GM21381 (cell line): ENCODE data around the gene KLHL5.
A peak's percentile ranks its signal among the peaks of the same experiment; 100 is the strongest.
"Not testable (repeated sequence)": the region's sequence is repeated elsewhere in the genome, so short reads cannot be mapped to it uniquely, and the experiment has no call there.

Experiments
- ATAC-seq: cut with Tn5 transposase; IDR thresholded peaks from one replicate; pipeline ENCODE4 v1.9.1; 2021; ENCODE audit warnings: mild to moderate bottlenecking, moderate library complexity; ENCODE audit not compliant: unreplicated experiment

The KLHL5 gene, protein sequence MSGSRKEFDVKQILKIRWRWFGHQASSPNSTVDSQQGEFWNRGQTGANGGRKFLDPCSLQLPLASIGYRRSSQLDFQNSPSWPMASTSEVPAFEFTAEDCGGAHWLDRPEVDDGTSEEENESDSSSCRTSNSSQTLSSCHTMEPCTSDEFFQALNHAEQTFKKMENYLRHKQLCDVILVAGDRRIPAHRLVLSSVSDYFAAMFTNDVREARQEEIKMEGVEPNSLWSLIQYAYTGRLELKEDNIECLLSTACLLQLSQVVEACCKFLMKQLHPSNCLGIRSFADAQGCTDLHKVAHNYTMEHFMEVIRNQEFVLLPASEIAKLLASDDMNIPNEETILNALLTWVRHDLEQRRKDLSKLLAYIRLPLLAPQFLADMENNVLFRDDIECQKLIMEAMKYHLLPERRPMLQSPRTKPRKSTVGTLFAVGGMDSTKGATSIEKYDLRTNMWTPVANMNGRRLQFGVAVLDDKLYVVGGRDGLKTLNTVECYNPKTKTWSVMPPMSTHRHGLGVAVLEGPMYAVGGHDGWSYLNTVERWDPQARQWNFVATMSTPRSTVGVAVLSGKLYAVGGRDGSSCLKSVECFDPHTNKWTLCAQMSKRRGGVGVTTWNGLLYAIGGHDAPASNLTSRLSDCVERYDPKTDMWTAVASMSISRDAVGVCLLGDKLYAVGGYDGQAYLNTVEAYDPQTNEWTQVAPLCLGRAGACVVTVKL

DNA sequence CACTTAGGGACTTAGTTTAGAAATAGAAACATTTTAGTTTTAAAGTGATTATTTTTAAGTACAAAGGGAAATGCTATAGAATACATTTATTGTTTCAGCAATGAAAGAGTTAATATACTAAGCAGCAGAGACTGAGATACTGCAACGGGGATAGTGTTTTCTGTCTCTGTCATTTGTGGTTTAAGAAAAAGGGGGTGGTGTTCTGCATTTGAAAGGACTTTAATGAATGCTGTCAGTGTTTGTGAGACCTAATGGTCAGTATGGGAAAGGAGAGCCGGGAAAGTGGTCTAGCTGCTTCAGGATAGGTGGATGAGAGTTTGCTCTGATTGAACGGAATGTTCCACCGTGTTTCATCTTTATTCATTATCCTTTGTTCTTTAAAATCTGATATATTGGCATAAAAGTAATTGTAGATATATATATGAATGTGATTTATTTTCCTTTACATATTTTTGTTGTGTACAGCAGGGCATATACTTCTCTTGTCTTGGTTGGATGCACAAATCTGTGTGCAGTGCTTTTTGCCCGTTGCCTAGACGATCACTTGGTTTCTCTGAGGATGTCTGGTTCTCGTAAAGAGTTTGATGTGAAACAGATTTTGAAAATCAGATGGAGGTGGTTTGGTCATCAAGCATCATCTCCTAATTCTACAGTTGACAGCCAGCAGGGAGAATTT lies at the start of gene KLHL5:
Gene KLHL5 (plus strand): TSS at position 139 of the 676 bp plus-strand sequence. CDS start 421 bp downstream, at position 560.
- ATAC-seq: no peak

DNA sequence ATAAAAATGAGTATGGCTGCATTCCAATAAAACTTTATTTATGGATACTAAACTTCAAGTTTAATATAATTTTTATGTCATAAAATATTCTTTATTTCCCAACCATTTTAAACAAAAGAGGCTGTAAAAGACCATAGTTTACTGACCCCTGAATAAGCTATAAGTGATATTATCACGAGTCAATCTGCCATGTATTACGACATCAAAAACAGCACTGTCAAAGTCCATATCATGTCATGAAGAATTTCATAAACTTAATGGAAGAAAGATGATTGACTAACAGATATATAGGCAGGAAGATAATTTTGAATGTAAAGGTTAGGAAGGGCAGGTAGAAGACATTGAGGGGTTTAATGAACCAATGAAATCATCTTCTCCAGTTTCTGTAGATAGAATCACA lies 48.0 kb upstream of the KLHL5 start:
- no peak for ATAC-seq

DNA sequence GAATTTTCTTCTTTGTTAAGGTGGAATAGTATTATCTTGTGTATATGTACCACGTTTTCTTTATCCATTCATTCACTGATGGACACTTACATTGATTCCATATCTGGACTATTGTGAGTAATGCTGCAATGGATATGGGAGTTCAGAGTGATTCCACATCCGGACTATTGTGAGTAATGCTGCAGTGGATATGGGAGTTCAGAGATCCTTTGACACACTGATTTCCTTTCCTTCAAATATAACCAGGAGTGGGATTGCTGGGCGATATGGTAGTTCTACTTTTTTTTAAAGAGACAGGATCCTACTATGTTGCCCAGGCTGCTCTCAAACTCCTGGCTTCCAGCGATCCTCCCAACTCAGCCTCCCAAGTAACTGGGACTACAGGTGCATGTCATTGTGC lies 41.9 kb upstream of the KLHL5 start:
- ATAC-seq: no peak

DNA sequence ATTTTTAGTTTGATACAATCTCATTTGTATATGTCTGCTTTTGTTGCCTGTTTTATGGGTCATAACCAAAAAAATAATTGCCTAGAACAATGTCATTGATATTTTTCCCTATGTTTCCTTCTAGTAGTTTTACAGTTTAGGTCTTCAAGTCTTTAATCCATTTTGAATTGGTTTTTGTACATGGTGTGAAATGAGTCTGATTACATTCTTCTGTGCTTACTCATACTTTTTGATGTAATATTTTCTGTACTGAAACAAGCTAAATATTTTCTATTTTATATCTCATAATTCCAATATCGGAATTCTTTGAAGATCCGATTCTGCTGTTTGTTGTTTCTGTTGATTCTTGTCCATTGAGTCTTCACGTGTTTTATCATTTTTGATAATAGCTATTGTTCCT lies 40.4 kb upstream of the KLHL5 start:
- no peak for ATAC-seq

DNA sequence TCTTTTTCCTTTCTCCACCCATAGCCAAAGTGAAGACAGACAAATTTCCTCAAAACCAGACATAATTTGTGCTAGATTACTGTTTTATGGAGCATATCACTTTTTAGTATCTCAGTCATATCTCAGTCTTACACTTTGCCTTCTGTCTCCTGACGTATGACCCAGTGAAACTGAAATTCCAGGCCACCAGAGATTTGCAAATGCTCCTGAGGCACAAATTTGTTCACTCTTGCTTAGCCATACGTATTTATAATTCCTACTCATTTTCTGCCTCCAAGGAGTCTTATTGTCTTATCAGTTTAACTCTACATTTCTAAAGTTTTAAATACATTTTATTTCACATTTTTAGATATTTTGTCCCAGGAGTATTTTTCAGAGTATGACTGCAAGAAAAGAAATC lies 39.8 kb upstream of the KLHL5 start:
- no peak for ATAC-seq

DNA sequence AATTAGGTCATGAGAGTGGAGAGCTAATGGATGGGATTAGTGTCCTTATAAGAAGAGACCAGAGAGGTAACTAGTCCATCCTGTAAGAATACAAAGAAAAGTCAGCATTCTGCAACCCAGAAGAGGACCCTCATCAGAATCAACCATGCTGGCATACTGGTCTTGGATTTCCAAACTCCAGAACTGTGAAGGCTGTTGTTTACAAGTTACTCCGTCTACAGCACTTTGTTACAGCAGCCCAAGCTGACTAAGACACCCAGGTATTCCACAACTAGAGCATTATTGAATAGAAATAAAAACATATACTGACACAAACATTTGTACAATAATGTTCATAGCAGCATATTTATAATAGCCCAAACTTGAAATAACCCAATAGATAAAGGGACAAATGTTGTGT lies 39.0 kb upstream of the KLHL5 start:
- ATAC-seq: no peak

DNA sequence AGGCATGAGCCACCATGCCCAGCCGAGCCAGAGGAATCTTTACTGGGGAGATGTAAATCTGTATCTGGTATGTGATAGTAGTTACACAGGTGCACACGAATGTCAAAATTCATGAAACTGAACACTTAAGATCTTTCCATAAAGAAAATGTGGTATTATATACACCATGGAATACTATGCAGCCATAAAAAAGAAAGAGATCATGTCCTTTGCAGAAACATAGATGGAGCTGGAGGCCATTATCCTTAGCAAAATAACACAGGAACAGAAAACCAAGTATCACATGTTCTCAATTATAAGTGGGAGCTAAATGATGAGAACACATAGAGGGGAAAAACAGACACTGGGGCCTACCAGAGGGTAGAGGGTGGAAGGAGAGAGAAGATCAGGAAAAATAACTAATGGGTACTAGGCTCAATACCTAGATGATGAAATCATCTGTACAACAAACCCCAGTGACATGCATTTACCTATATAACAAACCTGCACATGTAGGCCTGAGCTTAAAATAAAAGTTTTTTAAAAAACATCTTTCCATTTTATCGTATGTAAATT lies 37.6 kb upstream of the KLHL5 start:
- no peak for ATAC-seq

DNA sequence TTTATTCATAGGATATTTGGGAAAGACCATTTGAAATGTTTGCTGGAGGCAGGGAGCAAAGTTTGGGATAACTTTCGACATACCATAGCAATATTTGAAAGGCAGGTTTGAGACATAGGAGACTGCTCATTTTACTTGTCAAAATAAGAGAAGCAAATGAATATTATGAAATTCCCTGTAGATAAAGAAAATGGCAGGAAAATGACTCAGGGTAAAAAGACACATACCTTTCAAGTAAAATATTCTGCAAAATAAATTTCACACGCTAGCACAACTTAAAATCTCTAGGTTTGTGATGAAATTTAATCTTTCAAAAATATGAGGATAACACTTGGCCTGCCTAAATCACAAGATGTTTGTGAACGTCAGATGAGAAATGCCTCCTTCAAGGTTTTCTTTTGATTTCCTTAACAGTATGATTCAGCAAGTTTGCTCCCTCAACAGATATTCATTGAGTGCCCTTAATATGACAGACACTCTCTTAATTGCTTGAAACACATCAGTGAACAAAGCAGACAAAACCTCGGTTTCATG lies 36.4 kb upstream of the KLHL5 start:
- no peak for ATAC-seq

DNA sequence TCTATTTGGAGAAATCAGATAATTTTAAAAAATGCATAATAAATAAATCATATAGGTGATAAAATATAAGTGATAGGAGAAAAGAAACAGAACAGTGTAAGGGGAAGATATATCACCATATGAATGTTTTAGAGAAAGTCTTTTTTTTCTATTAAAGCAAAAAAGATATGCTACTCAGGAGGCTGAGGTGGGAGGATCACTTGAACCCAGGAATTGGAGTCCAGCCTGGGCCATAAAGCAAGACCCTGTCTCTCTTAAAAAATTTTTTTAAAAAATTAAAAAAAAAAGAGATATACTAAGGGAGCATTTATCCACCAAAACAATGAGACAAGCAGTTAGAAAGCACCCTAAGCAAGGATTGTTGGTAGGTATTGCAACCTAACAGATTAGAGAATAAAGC lies 35.9 kb upstream of the KLHL5 start:
- no peak for ATAC-seq

DNA sequence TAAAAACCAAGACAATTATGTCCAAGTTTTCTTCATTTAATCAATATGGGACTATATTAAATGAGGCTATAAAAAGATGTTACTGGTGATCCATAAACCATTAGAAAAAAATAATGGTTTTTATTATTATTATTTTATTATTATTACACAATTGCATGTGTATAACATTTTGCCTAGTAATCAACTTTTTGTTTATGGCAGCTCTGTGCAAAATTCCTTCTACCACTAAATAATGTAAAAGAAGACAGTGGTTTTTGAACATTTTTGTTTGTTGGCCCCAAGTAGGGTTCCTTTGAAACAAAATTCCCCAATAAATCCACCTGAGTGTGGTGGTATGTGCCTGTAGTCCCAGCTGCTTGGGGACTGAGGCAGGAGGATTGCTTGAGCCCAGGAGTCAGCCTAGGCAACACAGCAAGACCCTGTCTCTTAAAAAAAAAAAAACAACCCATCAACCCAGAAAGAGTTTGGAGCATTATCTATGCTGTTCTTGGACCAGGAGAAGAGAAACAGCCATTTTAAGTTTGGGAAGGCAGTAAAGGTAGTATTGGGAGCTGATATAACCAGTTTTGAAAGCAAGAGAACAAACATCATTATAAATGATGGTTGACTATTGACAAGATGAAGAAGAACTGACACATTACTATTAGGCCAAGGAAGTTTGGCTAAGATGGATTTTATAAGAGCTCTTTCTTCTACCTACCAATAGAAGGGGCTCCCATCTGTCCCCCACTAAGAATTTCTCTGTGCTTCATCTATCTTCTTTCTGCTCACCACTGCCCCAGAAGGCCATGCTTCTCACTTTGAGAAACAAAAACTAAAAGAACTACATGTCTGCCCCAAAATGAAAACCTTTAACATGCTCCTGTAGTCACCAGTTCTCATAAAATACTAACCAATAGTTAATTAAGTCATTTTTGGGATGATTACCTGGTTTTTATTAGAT lies 32.0 kb upstream of the KLHL5 start:
- no peak for ATAC-seq

DNA sequence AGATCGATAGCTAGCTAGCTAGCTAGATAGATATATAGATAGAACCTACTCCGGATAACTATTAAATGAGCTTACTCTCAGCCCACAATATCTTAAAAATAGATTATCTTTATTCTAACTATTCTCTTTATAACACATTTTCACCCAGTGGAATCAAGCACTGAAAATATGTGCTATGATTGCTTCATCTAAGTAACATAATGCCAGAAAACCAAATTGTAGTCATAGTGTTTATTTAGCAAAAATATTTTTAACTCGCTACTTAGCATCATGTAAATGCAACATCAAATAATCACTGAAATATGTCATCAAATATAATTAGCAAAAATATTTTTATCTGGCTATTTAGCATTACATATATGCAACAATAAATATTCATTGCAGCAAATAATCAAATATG lies 31.3 kb upstream of the KLHL5 start:
- ATAC-seq: no peak

DNA sequence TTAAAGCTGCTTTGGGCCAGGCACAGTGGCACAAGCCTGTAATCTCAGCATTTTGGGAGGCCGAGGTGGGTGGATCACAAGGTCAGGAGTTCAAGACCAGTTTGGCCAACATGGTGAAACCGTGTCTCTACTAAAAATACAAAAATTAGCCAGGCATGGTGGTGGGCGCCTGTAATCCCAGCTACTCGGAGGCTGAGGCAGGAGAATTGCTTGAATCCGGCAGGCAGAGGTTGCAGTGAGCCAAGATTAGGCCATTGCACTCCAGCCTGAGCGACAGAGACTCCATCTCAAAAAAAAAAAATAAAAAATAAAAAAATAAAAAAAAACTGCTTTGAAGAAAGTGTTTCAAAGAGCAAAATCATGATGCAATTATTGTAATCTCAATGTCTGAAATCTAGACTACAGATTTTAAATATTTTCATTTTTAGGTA lies 30.4 kb upstream of the KLHL5 start:
- ATAC-seq: not testable (repeated sequence)

DNA sequence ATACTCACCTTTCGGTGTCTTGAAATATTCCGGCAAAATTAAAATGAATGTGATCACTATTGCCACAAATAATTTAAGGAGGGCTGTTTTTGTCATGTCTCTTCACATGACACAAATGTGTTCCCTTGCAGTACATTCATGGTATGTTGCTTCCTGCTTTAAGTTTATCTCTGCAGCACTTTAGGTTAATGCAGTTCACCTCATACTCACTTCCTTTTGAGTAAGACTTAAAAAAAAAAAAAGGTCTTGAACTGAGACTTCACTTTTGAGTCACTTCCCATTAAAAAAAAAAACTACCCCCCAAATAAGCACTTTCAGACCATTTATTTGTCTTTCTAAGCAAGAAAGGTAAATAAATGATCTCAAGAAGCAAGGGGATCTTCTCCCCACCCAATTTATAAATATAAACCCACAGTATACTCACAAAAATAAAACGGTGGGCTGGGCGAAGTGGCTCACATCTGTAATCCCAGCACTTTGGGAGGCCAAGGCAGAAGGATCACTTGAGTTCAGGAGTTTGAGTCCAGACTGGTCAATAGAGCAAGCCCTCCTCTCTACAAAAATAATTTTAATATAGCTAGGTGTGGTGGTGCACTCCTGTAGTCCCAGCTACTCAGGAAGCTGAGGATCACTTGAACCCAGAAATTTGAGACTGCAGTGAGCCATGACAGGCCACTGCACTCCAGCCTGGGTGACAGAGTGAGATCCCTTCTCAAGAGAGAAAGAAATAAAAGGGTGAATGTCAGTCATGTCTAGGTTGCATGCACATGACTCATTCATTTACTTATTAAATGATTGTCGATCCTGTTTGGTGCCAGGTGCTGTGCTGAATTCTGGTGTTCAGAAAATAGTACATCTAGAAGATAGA lies 29.6 kb upstream of the KLHL5 start, which contains the start of gene TMEM156:
Gene TMEM156 (minus strand): TSS at position 192 of the 868 bp plus-strand sequence. CDS start 96 bp downstream, at position 96.
- peak; percentile 61 for ATAC-seq

DNA sequence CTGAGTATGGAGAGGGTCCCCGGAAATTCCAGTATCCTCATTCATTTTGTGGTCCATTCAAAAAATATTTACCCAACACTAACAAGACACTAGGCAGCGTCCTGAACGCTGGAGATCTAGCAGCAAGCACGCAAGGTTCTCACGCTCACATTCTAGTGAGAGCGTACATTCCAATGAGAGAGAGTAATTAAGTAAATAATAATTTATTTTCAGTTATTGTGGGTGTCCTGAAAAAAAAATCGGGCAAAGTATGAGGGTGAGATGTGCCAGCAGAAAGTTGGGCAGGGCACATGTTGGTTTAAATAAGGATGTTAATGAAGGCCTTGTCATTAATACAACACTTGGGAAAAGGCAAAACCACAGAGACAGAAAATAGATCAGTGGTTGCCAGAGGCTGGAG lies 25.9 kb upstream of the KLHL5 start:
- no peak for ATAC-seq

DNA sequence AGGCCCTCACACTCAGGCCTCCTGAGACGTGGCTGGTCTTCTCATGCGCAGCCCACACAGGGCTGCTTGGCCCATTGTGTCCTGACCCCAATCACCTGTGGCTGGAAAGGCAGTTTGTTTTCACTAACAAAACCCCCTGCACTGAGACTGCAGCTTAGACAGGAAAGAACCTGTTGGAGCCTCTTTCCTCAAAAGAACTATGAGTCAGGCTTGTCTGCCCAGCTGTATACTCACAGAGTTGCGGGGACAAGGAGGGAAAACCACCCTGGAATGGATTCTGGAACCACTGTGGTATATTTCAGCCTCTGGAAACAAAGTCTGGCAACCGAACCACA lies 24.6 kb upstream of the KLHL5 start:
- ATAC-seq: no peak

DNA sequence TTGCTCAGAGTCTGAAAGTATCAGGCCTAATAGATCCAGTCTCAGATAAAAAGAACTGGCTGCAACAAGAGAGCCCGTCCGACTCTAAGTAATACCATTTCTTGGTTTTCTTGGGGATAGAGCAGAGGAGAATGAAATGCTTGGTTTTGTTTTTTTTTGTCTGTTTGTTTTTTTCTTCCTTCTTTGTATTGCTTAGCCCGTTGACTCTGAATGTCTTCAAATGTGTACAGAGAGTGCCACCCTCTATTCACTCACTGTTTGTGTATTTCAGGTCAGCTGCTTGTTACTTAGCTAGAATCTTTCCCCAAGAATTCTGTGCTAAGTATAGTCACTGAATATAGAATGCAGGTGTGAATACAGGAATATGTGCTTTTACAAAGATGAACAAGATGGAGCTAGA lies 24.1 kb upstream of the KLHL5 start:
- no peak for ATAC-seq

DNA sequence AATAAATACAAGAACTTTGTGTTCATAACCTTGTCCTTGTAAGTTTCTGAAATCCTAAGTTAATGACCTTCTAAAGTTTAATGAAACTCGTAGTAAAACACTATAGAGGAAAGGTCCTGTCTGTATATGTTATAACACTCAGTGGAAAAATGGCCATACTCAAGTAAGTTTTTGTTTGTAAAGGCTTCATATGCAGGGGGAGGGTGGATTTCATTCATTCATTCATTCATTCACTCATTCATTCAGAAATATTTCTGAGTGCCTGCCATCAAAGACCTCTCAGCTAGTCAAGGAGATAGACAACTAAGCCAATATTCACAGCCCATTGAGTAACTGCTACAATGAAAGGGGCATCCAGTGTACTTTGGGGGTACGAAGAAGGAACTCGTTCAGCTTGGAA lies 22.9 kb upstream of the KLHL5 start:
- no peak for ATAC-seq

DNA sequence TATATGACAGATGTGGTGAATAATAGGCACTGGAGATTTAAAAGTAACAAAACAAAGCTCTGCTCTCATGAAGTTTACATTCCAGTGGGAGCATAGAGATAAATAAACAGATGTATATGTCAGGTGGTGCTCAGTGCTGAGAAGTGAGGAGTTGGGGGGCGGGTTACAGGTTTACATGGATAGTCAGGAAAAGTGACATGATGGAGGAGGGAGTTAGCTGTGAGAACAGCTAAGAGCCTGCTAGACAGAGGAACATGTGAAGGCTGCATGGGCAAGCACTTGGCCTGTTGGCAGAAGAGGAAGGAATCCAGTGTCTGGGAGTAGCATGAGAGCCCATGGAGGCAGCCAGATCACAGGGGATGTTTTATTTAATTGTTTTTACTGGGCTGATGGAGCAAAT lies 19.7 kb upstream of the KLHL5 start:
- no peak for ATAC-seq
